Measurements from ENCODE around the gene HDAC4.

Gene HDAC4

GRCh38 chr2:239438368-239438767, 37.5 kb upstream of the HDAC4 start (continued):
- TF ChIP-seq ZNF157 (tag by site-specific recombination; IDR thresholded peaks at IDR 0.05), result no peak
- no peak for TF ChIP-seq EGR2 (tag by site-specific recombination; IDR thresholded peaks at IDR 0.05; ENCODE audit: low read depth)
- TF ChIP-seq REST (tag by site-specific recombination; IDR thresholded peaks at IDR 0.05), result no peak
- TF ChIP-seq ZNF354C (tag by site-specific recombination; IDR thresholded peaks at IDR 0.05; ENCODE audit: borderline replicate concordance, low read depth), result no peak
- TF ChIP-seq ZNF600 (tag by site-specific recombination; IDR thresholded peaks at IDR 0.05), result no peak

- H3K27ac ChIP-seq (ENCODE audit: extremely low read depth, low read depth, low read length), result no peak overlapping the region
- no peaks in the 10 kb centered on the region for H3K4me1 ChIP-seq (ENCODE audit: control insufficient read depth, insufficient read depth, low read length)
- no peaks in the 10 kb centered on the region for H3K36me3 ChIP-seq (ENCODE audit: control insufficient read depth in 2 of 2, insufficient read depth in 1 of 2, low read length in 2 of 2)
- no peak overlapping the region for H3K4me3 ChIP-seq (ENCODE audit: low read depth, low read length)
- CTCF ChIA-PET, result no interaction called here
- TF ChIP-seq ZNF280D (tag by site-specific recombination; IDR thresholded peaks at IDR 0.05) (no peak), ZBTB7A (tag by site-specific recombination; IDR thresholded peaks at IDR 0.05; ENCODE audit: low read depth) (no peak), ZNF664 (tag by site-specific recombination; IDR thresholded peaks at IDR 0.05) (no peak), AEBP2 (tag by site-specific recombination; IDR thresholded peaks at IDR 0.05; ENCODE audit: borderline replicate concordance) (no peak), ZNF785 (tag by site-specific recombination; IDR thresholded peaks at IDR 0.05) (no peak), ZNF585B (tag by site-specific recombination; IDR thresholded peaks at IDR 0.05) (no peak), RBAK (tag by site-specific recombination; IDR thresholded peaks at IDR 0.05) (no peak), KLF1 (tag by site-specific recombination; IDR thresholded peaks at IDR 0.05) (no peak), KLF16 (tag by site-specific recombination; IDR thresholded peaks at IDR 0.05) (no peak)
- POLR2A ChIA-PET, result no interaction called here
- no peaks in the 10 kb centered on the region for H3K9me3 ChIP-seq (ENCODE audit: control insufficient read depth, insufficient read depth, low read depth, low read length)
Observed at GRCh38 chr2:239436669-239437335, 36.0 kb upstream of the HDAC4 start.

GRCh38 chr2:239436076-239436475, 35.3 kb upstream of the HDAC4 start:
- H3K4me1 ChIP-seq (ENCODE audit: control insufficient read depth, insufficient read depth, low read length), result no peaks in the 10 kb centered on the region
- POLR2A ChIA-PET, result no interaction called here
- no peaks in the 10 kb centered on the region for H3K9me3 ChIP-seq (ENCODE audit: control insufficient read depth, insufficient read depth, low read depth, low read length)
- no peaks in the 10 kb centered on the region for H3K36me3 ChIP-seq (ENCODE audit: control insufficient read depth in 2 of 2, insufficient read depth in 1 of 2, low read length in 2 of 2)
- H3K4me3 ChIP-seq (ENCODE audit: low read depth, low read length), result no peak overlapping the region
- no peak overlapping the region for H3K27ac ChIP-seq (ENCODE audit: extremely low read depth, low read depth, low read length)
- CTCF ChIA-PET, result no interaction called here
- TF ChIP-seq ZNF791 (tag by site-specific recombination; IDR thresholded peaks at IDR 0.05), result no peak
- no peak for TF ChIP-seq ZNF239 (tag by site-specific recombination; IDR thresholded peaks at IDR 0.05)
- no peak for TF ChIP-seq ZBTB11 (tag by site-specific recombination; conservative IDR thresholded peaks at IDR 0.05; ENCODE audit: low read depth)
- TF ChIP-seq ZNF488 (tag by site-specific recombination; IDR thresholded peaks at IDR 0.05), result no peak
- TF ChIP-seq ZNF335 (tag by site-specific recombination; conservative IDR thresholded peaks at IDR 0.05), result no peak
